HG02884 (cell line): ENCODE results near the gene USP32.

ENCODE experiments used
- ATAC-seq: cut with Tn5 transposase; IDR thresholded peaks from one replicate; pipeline ENCODE4 v1.9.1; 2021; ENCODE audit warnings: mild to moderate bottlenecking, moderate library complexity; ENCODE audit not compliant: unreplicated experiment

USP32 gene

DNA sequence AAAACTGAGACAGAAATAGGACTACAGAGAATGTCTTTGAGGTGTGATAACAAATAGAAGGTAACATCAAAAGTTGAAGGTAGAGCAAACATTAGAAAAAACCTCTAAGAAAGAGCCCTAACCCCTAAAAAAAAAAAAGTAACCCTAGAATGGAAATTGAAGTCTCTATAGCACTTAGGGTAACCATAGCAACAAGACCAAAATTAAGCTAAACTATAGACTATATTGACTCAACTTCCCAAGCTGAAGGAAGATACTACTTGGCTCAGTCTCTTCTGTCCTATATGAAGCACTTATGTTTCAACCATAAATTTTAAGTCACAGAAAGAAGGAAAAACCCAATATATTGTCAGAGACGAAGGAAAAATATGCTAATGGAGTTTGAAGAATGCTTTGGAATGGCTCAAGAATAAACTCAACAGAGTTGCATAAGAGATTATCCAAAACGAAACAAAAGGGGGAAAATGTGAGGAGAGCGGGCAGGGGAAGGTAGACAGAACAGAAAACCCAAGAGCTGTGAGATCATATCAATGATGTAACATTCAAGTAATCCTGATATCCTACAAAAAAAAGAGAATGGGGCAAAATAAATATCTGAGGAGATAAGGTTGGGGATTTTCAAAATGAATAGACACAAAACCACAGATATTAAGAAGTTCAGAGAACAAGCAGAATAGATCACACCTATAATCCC lies 88.4 kb downstream of the USP32 start:
- no peak for ATAC-seq

GRCh38 chr17:60301649-60302048 lies 90.3 kb downstream of the USP32 start:
- ATAC-seq = no peak

GRCh38 chr17:60300949-60301348 lies 91.0 kb downstream of the USP32 start:
- ATAC-seq = no peak

- no peak for ATAC-seq
Observed at GRCh38 chr17:60300011-60300410, 91.9 kb downstream of the USP32 start.

DNA sequence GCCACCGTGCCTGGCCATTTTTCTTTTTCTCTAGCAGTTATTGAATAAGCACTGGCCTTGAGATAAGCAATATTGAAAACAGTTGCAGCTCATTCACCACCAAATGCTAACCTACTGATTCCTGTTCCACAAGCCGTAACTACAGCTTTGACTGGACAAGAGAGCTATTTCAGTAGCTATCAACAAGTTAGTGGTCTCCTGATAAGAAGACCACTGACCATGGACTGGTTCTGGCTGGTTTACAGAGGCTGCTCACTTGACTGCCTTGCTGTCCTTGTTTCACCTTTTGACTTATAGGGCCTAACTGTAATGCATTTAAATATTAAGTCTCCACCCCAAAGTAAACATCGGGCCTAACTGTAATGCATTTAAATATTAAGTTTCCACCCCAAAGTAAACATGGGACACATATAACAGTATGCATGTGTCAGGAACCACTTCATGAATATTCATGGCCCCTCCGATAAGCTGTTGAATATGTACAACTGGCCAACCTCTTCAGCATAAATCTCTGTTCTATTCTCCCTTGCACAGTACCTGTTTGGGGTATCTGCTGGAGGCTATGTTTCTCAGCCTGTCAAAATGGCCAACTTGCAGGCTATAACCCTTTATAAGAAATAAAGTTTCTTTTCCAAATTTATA lies 94.1 kb downstream of the USP32 start:
- ATAC-seq = no peak

DNA sequence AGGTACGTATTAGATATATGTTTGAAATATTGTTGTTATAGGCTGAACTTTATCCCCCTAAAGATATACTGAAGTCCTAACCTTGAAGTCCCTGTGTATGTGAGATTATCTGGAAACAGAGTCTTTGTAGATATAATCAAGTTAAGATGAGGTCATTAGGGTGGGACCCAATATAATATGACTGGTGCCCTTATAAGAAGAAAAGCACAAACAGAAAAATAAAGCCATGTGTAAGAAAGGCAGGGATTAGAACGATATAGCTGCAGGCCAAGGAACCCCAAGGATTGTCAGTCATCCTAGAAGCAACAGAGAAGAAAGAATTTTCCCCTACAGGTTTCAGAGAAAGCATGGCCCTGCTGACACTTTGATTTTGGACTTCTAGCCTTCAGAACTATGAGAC lies 95.8 kb downstream of the USP32 start:
- no peak for ATAC-seq

- ATAC-seq = no peak
Observed at GRCh38 chr17:60293580-60294335, 98.2 kb downstream of the USP32 start.

GRCh38 chr17:60292697-60293096 lies 99.2 kb downstream of the USP32 start:
- no peak for ATAC-seq

DNA sequence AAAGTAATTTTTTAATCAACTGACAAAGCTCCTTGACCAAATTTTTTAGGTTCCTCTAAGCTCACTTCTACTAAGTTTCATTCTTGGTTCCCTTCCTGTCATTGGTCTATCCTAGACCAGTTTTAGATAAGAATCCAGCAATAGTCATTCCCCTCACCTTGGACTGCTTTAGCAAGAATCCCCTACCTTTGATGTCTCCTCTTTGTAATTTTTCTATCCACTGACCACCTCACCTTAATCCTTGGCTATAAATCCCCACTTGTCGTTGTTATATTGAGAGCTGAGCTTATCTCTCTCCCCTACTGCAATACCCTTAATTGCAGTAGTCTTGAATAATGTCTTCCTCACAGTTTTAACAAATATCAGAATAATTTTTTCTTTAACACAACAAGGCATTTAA lies 107.2 kb downstream of the USP32 start:
- ATAC-seq = no peak

GRCh38 chr17:60283816-60284215 lies 108.1 kb downstream of the USP32 start:
- ATAC-seq = no peak

GRCh38 chr17:60280673-60281072 lies 111.3 kb downstream of the USP32 start:
- no peak for ATAC-seq

GRCh38 chr17:60278237-60278636 lies 113.7 kb downstream of the USP32 start:
- ATAC-seq = no peak

DNA sequence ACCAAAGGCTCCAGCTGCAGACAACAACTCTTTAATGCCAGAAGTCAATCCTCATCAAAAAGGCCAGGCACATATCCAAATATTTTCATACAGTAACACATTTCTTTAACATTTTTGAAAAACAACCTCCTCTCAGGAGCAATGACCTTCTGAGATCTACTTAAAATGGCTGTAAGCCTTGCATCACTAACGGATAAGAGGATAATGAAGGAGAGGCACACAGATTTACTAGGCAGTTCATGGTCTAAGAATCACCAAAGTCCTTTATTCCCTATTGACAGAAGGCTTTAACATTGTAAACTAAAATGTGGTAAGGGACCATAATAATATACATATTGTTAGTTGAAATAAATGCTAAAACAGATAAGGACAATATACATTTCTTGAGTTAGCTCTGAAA lies 114.7 kb downstream of the USP32 start:
- no peak for ATAC-seq

GRCh38 chr17:60269417-60269816 lies 122.5 kb downstream of the USP32 start:
- ATAC-seq = no peak

- no peak for ATAC-seq
Observed at GRCh38 chr17:60260540-60260939, 131.4 kb downstream of the USP32 start.

- ATAC-seq = no peak
Observed at GRCh38 chr17:60258313-60258712, 133.6 kb downstream of the USP32 start.

DNA sequence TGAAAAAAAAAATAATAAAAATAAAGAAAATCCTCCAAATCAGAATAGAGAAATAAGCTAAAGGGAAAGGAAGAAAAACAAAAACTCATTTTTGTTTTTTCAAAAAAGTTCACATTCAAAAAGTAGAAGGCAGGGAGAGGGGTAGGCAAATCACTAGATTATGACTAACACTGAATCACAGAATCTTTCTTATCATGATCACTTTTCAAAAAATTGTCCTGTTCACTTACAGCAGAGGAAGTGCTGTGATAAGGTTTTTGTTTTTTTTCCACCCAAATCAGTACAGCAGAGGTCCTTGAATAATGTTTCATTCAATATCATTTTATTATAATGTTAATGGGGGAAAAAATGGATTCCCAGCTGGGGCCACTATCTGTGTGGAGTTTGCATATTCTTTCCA lies 135.8 kb downstream of the USP32 start:
- no peak for ATAC-seq

GRCh38 chr17:60253048-60253447 lies 138.9 kb downstream of the USP32 start:
- ATAC-seq = no peak

GRCh38 chr17:60252459-60252858 lies 139.5 kb downstream of the USP32 start:
- no peak for ATAC-seq

GRCh38 chr17:60249290-60249826 lies 142.6 kb downstream of the USP32 start:
- no peak for ATAC-seq

GRCh38 chr17:60248618-60249289 lies 143.2 kb downstream of the USP32 start:
- no peak for ATAC-seq
